K562 (cell line): Measurements from ENCODE around the gene CIAO3. TPM values are rescaled to one million over a fixed set of nuclear protein-coding genes. Genes with fewer than 3 reads are reported as not detected.

Experiments
- DPF2 ChIP-seq: fragments of 450-650 bp; IDR thresholded peaks from 2 replicates; pipeline ENCODE4 v1.6.1; 2016
- ESRRA ChIP-seq: fragments of 450-650 bp; IDR thresholded peaks from 2 replicates; pipeline ENCODE4 v1.6.1; 2014; ENCODE audit warnings: low read depth, mild to moderate bottlenecking, moderate library complexity, borderline replicate concordance
- FOXK1 ChIP-seq: sonication (generic); formaldehyde crosslinking; IDR thresholded peaks from 2 replicates; pipeline ENCODE4 v1.8.0; 2022; ENCODE audit warnings: missing genetic modification reagents, mild to moderate bottlenecking, borderline replicate concordance
- HNRNPLL ChIP-seq: fragments of 200-400 bp; formaldehyde crosslinking; IDR thresholded peaks from 2 replicates; pipeline ENCODE4 v1.6.1; 2017; ENCODE audit warnings: low read length, low read depth, mild to moderate bottlenecking; ENCODE audit not compliant: poor library complexity, severe bottlenecking
- KDM1A ChIP-seq, 2 experiments: fragments of 450-650 bp; IDR thresholded peaks; 2 replicates each; pipeline ENCODE4 v1.6.1; 2016; ENCODE audit warnings: mild to moderate bottlenecking in 2 of 2
- KLF16 ChIP-seq: IDR thresholded peaks from 2 replicates; pipeline ENCODE4 v1.6.1; 2016; ENCODE audit warnings: antibody characterized with exemption
- MXI1 ChIP-seq: IDR thresholded peaks from 2 replicates; pipeline ENCODE4 v1.6.1; 2011; ENCODE audit warnings: low read depth, mild to moderate bottlenecking, improper control_type of control experiment, low read length
- NCOA6 ChIP-seq: fragments of 450-650 bp; IDR thresholded peaks from 2 replicates; pipeline ENCODE4 v1.6.1; 2017; ENCODE audit warnings: mild to moderate bottlenecking
- NKRF ChIP-seq: fragments of 450-650 bp; IDR thresholded peaks from 2 replicates; pipeline ENCODE4 v1.6.1; 2016; ENCODE audit warnings: borderline replicate concordance
- NR4A1 ChIP-seq, 2 experiments: fragments of 250-450 bp in 1 of 2; fragments of 450-650 bp in 1 of 2; sonication (Bioruptor Pico) in 1 of 2; IDR thresholded peaks; 2 replicates each; pipeline versions ENCODE4 v1.4.0 to v1.6.1; 2016 to 2020; ENCODE audit warnings: mild to moderate bottlenecking in 2 of 2, missing compliant biosample characterization in 1 of 2, missing genetic modification characterization in 1 of 2, moderate library complexity in 1 of 2
- NUFIP1 ChIP-seq: fragments of 450-650 bp; IDR thresholded peaks from 2 replicates; pipeline ENCODE4 v1.6.1; 2018; ENCODE audit not compliant: partially characterized antibody
- PHF21A ChIP-seq: fragments of 450-650 bp; IDR thresholded peaks from 2 replicates; pipeline ENCODE4 v1.6.1; 2017; ENCODE audit warnings: low read depth, borderline replicate concordance
- PKNOX1 ChIP-seq: fragments of 450-650 bp; IDR thresholded peaks from 2 replicates; pipeline ENCODE4 v1.6.1; 2016
- SNIP1 ChIP-seq: fragments of 450-650 bp; IDR thresholded peaks from 2 replicates; pipeline ENCODE4 v1.7.1; 2017; ENCODE audit warnings: low read depth, mild to moderate bottlenecking
- STAT5B ChIP-seq: fragments of 250-450 bp; sonication (Bioruptor Pico); IDR thresholded peaks from 2 replicates; pipeline ENCODE4 v1.8.0; 2021; ENCODE audit warnings: mild to moderate bottlenecking, inconsistent platforms
- STAT6 ChIP-seq: sonication (generic); formaldehyde crosslinking; IDR thresholded peaks from 2 replicates; pipeline ENCODE4 v1.8.1; 2023; ENCODE audit warnings: mild to moderate bottlenecking, missing genetic modification reagents
- XRCC4 ChIP-seq: IDR thresholded peaks from one replicate; pipeline ENCODE4 v1.6.1; 2011; ENCODE audit not compliant: insufficient read depth, insufficient read length; ENCODE audit errors: extremely low read depth
- polyA plus RNA-seq, 8 experiments: library from polyadenylated mRNA; depleted of rRNA in 4 of 8; stranded (reverse) in 5 of 8; unstranded in 3 of 8; fragments of >200 nt; fragmentation: Nextera tagmentation in 2 of 8; fragmentation: Illumina TruSeq in 1 of 8; extraction: Ambion mirVana in 2 of 8; extraction: Trizol in 1 of 8; gene quantifications; 2 replicates each; pipeline versions ENCODE4 v1.2.1 to v1.2.3, GENCODE V29; 2011 to 2014; ENCODE audit warnings: inconsistent platforms in 1 of 8, missing spikeins in 1 of 8
- total RNA-seq, 7 experiments: library from RNA; depleted of rRNA in 6 of 7; stranded (reverse); fragments of >200 nt in 6 of 7; fragmentation: Illumina TruSeq in 2 of 7; extraction: Trizol in 2 of 7; gene quantifications; 2 replicates each; pipeline versions ENCODE4 v1.2.1 to v1.2.3, GENCODE V29; 2011 to 2021; ENCODE audit warnings: low replicate concordance in 1 of 7
- TF ChIP-seq, protein P1 (sequence below): fragments of 250-450 bp; sonication (Bioruptor Pico); IDR thresholded peaks from 2 replicates; pipeline ENCODE4 v1.9.0; 2021; ENCODE audit warnings: mild to moderate bottlenecking
- TF ChIP-seq, protein P2 (sequence below): IDR thresholded peaks from 2 replicates; pipeline ENCODE4 v1.6.1; 2012; ENCODE audit warnings: low read depth, low read length, improper control_type of control experiment, borderline replicate concordance

CIAO3 gene
- total and polyA plus RNA-seq, 9 of the 15 experiments (the other 6 are each of a cell fraction or from before 2014, with no cell fraction given): 2.2 to 35.6 (median 18.7) TPM

GRCh38 chr16:681746-682427 lies 58.9 kb downstream of the CIAO3 start (continued):
- no peak for TF ChIP-seq XRCC4
- no peak for TF ChIP-seq HNRNPLL
- no peak for TF ChIP-seq KDM1A (IDR thresholded peaks at IDR 0.05)
- TF ChIP-seq NUFIP1: no peak
- no peak for TF ChIP-seq PHF21A
- TF ChIP-seq STAT6 (CRISPR knock-in tag): 0 out of 2 replicates have a peak, but pooled peaks have one; percentile 57
- TF ChIP-seq, protein P1, sequence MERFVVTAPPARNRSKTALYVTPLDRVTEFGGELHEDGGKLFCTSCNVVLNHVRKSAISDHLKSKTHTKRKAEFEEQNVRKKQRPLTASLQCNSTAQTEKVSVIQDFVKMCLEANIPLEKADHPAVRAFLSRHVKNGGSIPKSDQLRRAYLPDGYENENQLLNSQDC (CRISPR knock-in tag): no peak
- TF ChIP-seq, protein P2, sequence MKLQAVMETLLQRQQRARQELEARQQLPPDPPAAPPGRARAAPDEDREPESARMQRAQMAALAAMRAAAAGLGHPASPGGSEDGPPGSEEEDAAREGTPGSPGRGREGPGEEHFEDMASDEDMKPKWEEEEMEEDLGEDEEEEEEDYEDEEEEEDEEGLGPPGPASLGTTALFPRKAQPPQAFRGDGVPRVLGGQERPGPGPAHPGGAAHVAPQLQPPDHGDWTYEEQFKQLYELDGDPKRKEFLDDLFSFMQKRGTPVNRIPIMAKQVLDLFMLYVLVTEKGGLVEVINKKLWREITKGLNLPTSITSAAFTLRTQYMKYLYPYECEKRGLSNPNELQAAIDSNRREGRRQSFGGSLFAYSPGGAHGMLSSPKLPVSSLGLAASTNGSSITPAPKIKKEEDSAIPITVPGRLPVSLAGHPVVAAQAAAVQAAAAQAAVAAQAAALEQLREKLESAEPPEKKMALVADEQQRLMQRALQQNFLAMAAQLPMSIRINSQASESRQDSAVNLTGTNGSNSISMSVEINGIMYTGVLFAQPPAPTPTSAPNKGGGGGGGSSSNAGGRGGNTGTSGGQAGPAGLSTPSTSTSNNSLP: no peak
- TF ChIP-seq KLF16: no peak
- TF ChIP-seq ESRRA: no peak; the same call in 1 of the 2 replicates
- TF ChIP-seq DPF2: peak; percentile 33; the same call in 1 of the 2 replicates
- TF ChIP-seq MXI1: no peak
- no peak for TF ChIP-seq SNIP1
- no peak for TF ChIP-seq PKNOX1
- TF ChIP-seq NKRF: peak; percentile 61; the same call in 1 of the 2 replicates
- no peak for TF ChIP-seq NCOA6
- no peak for TF ChIP-seq FOXK1
- TF ChIP-seq STAT5B: no peak
- TF ChIP-seq NR4A1 (CRISPR knock-in tag; IDR thresholded peaks at IDR 0.05): no peak
- TF ChIP-seq NR4A1 (tag; IDR thresholded peaks at IDR 0.05): no peak
